A549 (cell line): ENCODE data around the gene NUP214.

Experiments used
- CTCF ChIP-seq: fragments of >200 bp; sonication (Bioruptor Twin); formaldehyde crosslinking; IDR thresholded peaks from 3 replicates; pipeline ENCODE4 v1.5.1; 2016
- EP300 ChIP-seq, 2 experiments: fragments of >200 bp; sonication (Bioruptor Twin); formaldehyde crosslinking; IDR thresholded peaks; 2 replicates in 1 of 2; 3 replicates in 1 of 2; pipeline ENCODE4 v1.6.1; 2016 to 2017
- JUNB ChIP-seq: fragments of >200 bp; sonication (Bioruptor Twin); formaldehyde crosslinking; IDR thresholded peaks from 2 replicates; pipeline ENCODE4 v1.6.1; 2016
- MAFK ChIP-seq: fragments of 450-650 bp; IDR thresholded peaks from 2 replicates; pipeline ENCODE4 v1.6.1; 2014; ENCODE audit not compliant: partially characterized antibody
- MYC ChIP-seq: IDR thresholded peaks from 2 replicates; pipeline ENCODE4 v1.6.1; 2012; ENCODE audit warnings: mild to moderate bottlenecking, inconsistent platforms, low read length, improper control_type of control experiment, borderline replicate concordance
- RAD21 ChIP-seq, 2 experiments: fragments of >200 bp in 1 of 2; sonication (Bioruptor Twin) in 1 of 2; formaldehyde crosslinking in 1 of 2; IDR thresholded peaks in 1 of 2; conservative IDR thresholded peaks in 1 of 2; 2 replicates in 1 of 2; 3 replicates in 1 of 2; pipeline ENCODE4 v1.6.1; 2012 to 2018; ENCODE audit warnings: inconsistent platforms in 1 of 2
- SMC3 ChIP-seq: fragments of >200 bp; sonication (Bioruptor Twin); formaldehyde crosslinking; IDR thresholded peaks from 3 replicates; pipeline ENCODE4 v1.6.1; 2018; ENCODE audit warnings: inconsistent platforms

DNA sequence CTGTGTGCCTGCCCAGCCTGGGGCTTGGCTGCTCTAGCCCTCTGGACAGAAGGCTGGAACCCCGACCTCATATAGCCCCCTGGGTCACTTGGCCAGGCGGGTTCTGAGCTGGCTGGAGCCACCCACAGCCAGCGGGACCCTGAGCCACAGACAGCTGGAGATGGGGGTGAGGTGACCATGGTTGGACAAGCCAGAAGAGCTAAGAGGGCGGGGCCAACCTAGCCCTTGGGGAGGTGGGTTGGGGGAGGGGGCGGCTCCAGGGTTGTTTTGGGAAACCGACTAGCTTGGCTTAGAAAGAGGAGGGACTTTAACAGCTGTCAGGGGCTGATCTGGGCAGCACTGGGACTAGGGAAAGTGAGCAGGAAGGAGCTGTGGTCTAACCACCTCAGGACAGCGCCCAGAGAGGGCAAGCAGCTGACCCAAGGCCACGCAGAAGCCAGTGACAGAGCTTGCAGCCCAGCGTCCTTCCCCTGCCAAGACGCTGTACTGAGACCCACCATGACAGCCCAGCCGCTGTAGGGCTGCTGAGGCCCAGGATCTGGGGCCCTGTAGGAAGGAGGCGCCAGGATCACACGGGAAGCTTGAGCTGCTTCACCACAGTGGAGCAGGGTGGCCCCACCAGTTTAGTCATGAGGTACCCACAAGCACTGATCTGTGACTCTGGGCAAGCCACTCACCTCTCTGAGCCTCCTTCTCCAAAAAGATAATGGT lies 26.8 kb upstream of the NUP214 start:
- TF ChIP-seq CTCF (no peak), SMC3 (no peak), MAFK (no peak), RAD21 (conservative IDR thresholded peaks at IDR 0.05 in 1 of 2, IDR thresholded peaks at IDR 0.05 in 1 of 2) (no peak), EP300 (IDR thresholded peaks at IDR 0.05) (no peak), MYC (no peak), JUNB (no peak)
